ENCODE results near the gene ZFAND6. TPM values are rescaled to one million over a fixed set of nuclear protein-coding genes. Genes with fewer than 3 reads are reported as not detected.

ZFAND6 gene
- total RNA-seq, 1 experiment from 2014 or later, result 89.7 TPM

GRCh38 chr15:80138961-80139360 lies 79.5 kb downstream of the ZFAND6 start:
- Histone ChIP-seq H3K4me1 (ENCODE audit: insufficient read depth, low read length) (no peaks in the 10 kb centered on the region), H2AFZ (ENCODE audit: low read length) (no peak overlapping the region), H4K8ac (replicated peaks; ENCODE audit: insufficient read length, low read depth, low read length) (no peak overlapping the region), H2BK5ac (ENCODE audit: insufficient read length, low read length) (no peak overlapping the region), H4K5ac (ENCODE audit: insufficient read length, low read depth, low read length) (no peak overlapping the region), H3K18ac (ENCODE audit: insufficient read length, low read depth, low read length) (no peak overlapping the region), H4K91ac (ENCODE audit: insufficient read length, low read depth, low read length) (no peak overlapping the region), H3K9me3 (ENCODE audit: control insufficient read depth, low read depth, low read length) (no peaks in the 10 kb centered on the region), H3K23me2 (ENCODE audit: insufficient read length, low read depth, low read length, poor library complexity, severe bottlenecking) (no peaks in the 10 kb centered on the region), H3K79me2 (ENCODE audit: insufficient read depth, low read length) (no peaks in the 10 kb centered on the region), H3K4me2 (ENCODE audit: insufficient read depth, insufficient read length, low read length) (no peak overlapping the region), H2BK15ac (ENCODE audit: low read depth, low read length) (no peak overlapping the region), H3K27ac (ENCODE audit: insufficient read length, low read depth, low read length) (no peak overlapping the region), H4K20me1 (ENCODE audit: control insufficient read depth, insufficient read depth, insufficient read length) (no peaks in the 10 kb centered on the region), H2BK12ac (ENCODE audit: insufficient read length, low read depth, low read length) (no peak overlapping the region), H3K4ac (ENCODE audit: low read depth, low read length) (no peak overlapping the region), H2BK20ac (ENCODE audit: low read depth, low read length, poor library complexity, severe bottlenecking) (no peak overlapping the region), H2BK120ac (ENCODE audit: low read depth, low read length, poor library complexity, severe bottlenecking) (no peak overlapping the region), H3K56ac (ENCODE audit: insufficient read length, low read depth, low read length) (no peak overlapping the region), H3K23ac (ENCODE audit: insufficient read length, low read depth, low read length) (no peak overlapping the region), H3K79me1 (ENCODE audit: insufficient read depth, low read depth, low read length, poor library complexity, severe bottlenecking) (no peaks in the 10 kb centered on the region), H3K27me3 (ENCODE audit: insufficient read depth, low read length) (no peaks in the 10 kb centered on the region), H3K14ac (ENCODE audit: insufficient read depth, low read length) (no peak overlapping the region), H2AK5ac (ENCODE audit: insufficient read length, low read length) (no peak overlapping the region), H3T11ph (ENCODE audit: low read length) (no peak overlapping the region), H3K9ac (ENCODE audit: extremely low read depth, insufficient read length, low read length) (no peak overlapping the region)
- H3K27me3 Mint-ChIP-seq (ENCODE audit: low read depth), result no peaks in the 10 kb centered on the region
- H3K4me1 Mint-ChIP-seq, result no peaks in the 10 kb centered on the region
- no CpG with 5 or more reads among the region's 3 CpGs for WGBS (ENCODE audit: extremely low coverage, insufficient read length, low lambda C conversion rate)
- no peaks in the 10 kb centered on the region for H3K9me3 Mint-ChIP-seq
- no peak for TF ChIP-seq CTCF (conservative IDR thresholded peaks at IDR 0.05)
- no peak for DNase-seq
- peaks cover 0 to 29% (median 23%) of the 10 kb centered on the region in 3 experiments; a peak in 5 of 7 replicates for H3K36me3 Mint-ChIP-seq (ENCODE audit: insufficient read depth in 1 of 3, low read depth in 3 of 3)
- no peak overlapping the region for H3K27ac Mint-ChIP-seq
- H3K4me3 Mint-ChIP-seq, result no peak overlapping the region

Data from H9 (cell line).